Astrocyte of the cerebellum (primary cell): Measurements from ENCODE around the gene USP7.

Experiments used
- DNase-seq: peaks from one replicate; pipeline ENCODE4 v3.0.0-alpha.2; 2011; ENCODE audit warnings: low read depth
- H3K4me3 ChIP-seq: 2 replicates; pipeline ENCODE4 v1.5.1; 2011; ENCODE audit warnings: mild to moderate bottlenecking, low read depth, low read length, moderate library complexity
- in situ Hi-C: cut with HindIII; loops from 2 replicates; pipeline ENCODE4 v1.10.0; 2017; ENCODE audit warnings: low sequenced_read_pairs
- TF ChIP-seq, protein P1 (sequence below): IDR thresholded peaks from 2 replicates; pipeline ENCODE4 v1.5.1; 2012; ENCODE audit warnings: low read length, low read depth, moderate library complexity, mild to moderate bottlenecking; ENCODE audit errors: missing control alignments

Gene USP7

DNA sequence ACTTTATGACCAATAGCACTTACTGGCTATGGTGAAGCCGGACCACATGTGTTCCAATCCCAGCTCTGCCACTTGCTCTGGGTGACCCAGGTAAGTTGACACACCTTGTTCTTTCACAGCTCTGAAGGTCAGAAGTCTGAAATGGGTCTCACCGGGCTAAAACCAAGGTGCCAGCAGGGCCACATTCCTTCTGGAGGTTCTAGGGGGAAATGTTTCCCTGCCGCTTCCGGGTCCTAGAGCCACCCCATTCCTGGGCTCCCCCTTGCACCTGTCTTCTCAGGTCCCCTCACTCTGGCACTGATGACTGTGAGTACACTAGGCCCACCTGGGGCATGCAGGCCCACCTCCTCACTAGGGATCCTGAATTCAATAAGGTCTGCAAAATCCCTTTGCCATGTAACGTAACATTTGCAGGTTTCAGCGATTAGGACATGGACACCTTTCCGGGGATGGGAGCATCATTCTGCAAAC lies 11.4 kb downstream of the USP7 start:
- DNase-seq = no peak
- no peak overlapping the region for H3K4me3 ChIP-seq
- TF ChIP-seq, protein P1, sequence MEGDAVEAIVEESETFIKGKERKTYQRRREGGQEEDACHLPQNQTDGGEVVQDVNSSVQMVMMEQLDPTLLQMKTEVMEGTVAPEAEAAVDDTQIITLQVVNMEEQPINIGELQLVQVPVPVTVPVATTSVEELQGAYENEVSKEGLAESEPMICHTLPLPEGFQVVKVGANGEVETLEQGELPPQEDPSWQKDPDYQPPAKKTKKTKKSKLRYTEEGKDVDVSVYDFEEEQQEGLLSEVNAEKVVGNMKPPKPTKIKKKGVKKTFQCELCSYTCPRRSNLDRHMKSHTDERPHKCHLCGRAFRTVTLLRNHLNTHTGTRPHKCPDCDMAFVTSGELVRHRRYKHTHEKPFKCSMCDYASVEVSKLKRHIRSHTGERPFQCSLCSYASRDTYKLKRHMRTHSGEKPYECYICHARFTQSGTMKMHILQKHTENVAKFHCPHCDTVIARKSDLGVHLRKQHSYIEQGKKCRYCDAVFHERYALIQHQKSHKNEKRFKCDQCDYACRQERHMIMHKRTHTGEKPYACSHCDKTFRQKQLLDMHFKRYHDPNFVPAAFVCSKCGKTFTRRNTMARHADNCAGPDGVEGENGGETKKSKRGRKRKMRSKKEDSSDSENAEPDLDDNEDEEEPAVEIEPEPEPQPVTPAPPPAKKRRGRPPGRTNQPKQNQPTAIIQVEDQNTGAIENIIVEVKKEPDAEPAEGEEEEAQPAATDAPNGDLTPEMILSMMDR = no peak
- in situ Hi-C loops = no loop called here

DNA sequence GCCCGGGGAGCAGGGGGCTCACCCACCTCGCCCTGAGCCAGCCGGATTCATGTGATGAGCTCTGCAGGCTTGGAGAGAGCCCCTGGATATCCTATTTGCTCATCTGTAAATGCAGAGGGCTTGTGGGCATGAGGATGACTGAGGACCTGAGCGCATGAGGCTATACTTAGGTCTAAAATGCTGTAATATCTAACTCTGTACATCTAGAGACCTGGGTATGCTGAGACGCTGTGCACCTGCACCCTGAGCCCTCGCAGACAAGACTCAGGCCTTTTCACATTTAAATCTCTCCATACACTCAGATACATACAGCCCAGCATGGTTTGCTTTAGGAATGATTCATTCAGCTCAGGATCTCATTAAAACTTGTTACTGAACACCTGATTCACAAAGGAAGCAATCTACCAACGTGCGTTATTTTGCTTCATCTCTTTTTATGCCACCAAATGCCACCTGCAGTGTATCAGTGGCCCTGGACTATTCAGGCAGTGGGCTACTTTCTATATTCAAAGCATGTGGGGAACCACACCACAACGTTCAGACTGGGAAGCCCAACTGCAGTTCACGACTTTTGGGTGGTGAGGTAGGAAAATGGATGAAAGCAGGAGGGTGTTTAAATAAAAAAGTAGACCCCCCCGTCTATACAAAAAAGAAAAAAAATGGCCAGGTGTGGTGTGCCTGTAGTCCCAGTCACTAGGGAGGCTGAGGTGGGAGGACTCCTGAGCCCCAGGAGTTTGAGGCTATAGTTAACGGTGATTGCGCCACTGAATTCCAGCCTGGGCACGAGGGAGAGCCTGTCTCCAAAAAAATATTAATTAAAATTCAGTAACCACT lies 12.0 kb downstream of the USP7 start:
- in situ Hi-C loops = no loop called here
- H3K4me3 ChIP-seq = no peak overlapping the region
- TF ChIP-seq, protein P1 = no peak
- no peak for DNase-seq

DNA sequence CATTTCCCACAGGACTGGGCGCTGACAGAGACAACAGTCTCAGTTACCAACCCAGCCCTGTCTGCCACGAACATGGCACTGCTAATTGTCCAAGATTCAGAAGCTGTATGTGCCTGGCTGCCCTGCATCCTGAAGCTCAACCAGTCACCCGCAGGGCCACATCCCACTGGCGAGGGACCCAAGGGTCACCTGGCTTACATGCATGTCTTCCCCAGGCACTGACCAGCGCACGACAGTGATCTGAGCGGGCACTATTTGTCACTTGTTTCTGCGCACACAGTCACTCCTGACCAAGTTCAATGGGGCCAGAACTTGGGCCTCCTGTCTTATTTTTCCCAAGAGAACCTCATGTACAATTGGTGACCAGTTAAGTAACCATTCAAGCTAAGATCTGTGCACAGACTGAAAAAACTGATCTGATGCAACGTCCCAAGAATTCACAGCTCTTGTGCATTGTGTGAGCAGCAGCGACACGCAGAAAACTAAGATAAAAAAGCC lies 13.1 kb downstream of the USP7 start:
- TF ChIP-seq, protein P1 = no peak
- in situ Hi-C loops = no loop called here
- H3K4me3 ChIP-seq = no peak overlapping the region
- no peak for DNase-seq

DNA sequence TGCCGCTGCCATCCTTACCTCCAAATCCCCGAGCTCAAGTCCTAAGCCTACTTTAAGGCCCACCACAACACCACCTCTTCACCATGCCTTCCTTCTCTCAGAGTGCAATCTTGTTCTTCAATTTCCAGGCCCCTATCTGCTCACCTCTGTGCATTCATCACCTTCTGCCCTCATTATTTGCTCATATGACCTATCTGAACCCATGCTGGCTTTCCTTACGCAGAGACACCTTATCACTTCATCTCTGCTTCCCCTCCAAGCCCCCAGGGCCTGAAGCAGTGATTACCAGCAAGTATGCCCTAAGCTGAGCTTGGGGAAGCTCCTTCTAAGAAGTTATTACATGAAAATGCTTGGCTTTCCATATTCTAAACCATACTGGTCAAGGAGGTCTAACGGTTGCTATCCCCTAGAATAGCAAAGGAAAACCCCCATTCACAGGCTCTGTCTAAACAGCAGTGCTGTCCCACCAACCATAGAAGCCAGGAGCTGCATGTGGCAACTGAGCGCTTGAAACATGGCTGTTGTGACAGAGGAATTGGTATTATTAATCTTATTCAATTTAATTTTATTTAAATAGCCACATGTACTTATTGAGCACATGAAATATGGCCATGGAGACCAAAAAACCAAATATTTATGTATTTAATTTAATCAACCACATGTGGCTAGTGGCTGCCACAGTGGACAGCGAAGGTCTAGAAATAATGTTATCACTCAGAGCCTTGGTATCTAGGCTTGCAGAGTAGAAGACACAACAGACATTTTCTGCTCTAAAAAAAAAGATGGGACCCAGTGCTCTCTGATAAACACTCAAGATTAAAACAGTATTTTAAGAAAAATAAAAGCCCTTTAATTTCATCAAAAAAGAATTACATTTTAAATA lies 13.9 kb downstream of the USP7 start:
- DNase-seq = no peak
- TF ChIP-seq, protein P1 = no peak
- no peak overlapping the region for H3K4me3 ChIP-seq
- in situ Hi-C loops = loop anchor here (25.0 kb wide), 1 partner anchor 163 kb away; no protein-coding TSS in a partner anchor

DNA sequence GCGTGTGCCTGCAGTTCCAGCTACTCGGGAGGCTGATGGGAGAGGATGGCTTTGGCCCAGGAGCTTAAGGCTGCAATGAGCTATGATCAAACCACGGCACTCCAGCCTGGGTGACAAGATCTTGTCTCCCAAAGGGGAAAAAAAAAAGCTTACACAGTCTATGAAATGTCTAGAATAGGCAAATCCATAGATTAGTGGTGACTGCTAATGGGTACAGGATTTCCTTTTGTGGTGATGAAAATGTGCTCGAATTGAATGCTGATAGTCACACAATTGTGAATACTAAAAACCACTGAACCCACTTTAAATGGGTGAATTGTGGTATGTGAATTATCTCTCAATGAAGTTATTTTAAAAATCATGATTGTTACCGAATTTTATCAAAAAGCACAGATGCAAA lies 14.9 kb downstream of the USP7 start:
- H3K4me3 ChIP-seq = no peak overlapping the region
- in situ Hi-C loops = loop anchor here (25.0 kb wide), 1 partner anchor 163 kb away; no protein-coding TSS in a partner anchor
- no peak for DNase-seq
- TF ChIP-seq, protein P1 = no peak

DNA sequence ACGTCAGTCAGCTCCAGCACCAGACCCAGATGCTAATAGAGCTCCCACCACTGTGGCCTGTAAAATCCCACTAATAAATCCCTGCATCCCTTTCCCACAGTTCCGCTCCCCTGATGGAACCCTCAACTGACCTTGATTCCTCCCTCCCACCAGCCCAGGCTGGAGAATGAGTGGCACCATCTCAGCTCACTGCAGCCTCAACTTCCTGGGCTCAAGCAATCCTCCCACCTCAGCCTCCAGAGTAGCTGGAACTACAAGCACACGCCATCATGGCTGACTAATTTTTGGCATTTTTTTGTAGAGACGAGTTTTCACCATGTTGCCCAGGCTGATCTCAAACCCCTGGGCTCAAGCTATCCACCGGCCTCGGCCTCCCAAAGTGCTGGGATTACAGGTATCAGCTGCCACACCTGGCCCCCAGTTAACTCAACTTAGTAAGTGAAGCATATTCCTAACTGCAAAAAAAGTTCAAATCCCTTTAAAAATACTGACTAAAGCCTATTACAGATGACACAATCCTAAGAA lies 15.6 kb downstream of the USP7 start:
- no peak for DNase-seq
- H3K4me3 ChIP-seq = no peak overlapping the region
- in situ Hi-C loops = loop anchor here (25.0 kb wide), 1 partner anchor 164 kb away; no protein-coding TSS in a partner anchor
- TF ChIP-seq, protein P1 = no peak
